AG09309 (cell line): Measurements from ENCODE around the gene AHCTF1.

Experiments
- DNase-seq: peaks from one replicate; pipeline ENCODE4 v3.0.0-alpha.2; 2010; ENCODE audit warnings: low read depth
- H3K4me3 ChIP-seq: 2 replicates; pipeline ENCODE4 v1.5.1; 2011; ENCODE audit warnings: mild to moderate bottlenecking, low read depth, low read length, moderate library complexity; ENCODE audit not compliant: control insufficient read depth
- TF ChIP-seq, protein P1 (sequence below): IDR thresholded peaks from 2 replicates; pipeline ENCODE4 v1.5.1; 2011; ENCODE audit warnings: mild to moderate bottlenecking, low read depth, low read length, inconsistent platforms; ENCODE audit not compliant: insufficient read depth, control insufficient read depth; ENCODE audit errors: missing control alignments

Gene AHCTF1

DNA sequence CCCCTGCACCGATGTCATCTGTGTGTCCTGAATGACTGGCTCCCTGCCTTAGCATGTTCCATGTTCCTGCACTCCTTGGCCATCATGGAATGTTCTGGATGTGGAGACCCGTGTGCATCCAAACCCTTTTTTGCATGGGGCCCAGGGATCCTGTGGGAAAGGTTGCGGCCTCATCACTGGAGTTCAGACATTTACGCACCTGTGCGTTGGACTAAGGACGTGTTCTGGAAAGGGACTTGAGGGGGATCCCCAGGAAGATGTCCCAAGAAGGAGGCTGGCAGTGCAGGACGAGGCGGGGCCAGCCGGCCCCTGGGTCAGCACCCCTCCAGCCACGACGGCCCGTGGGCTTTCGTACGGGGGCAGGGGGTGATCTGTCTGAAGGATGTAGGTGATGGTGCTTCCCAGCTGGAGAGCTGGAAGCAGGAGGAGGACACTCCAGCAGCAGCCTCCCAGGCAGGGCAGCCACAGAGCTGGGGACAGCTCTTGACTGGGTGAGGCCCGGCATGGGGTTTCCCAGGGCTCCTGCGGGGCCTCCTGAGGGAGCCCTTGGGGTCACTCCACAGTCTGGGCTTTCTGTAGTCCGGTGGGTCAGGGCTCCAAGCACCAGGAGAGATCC is 140.3 kb downstream of the AHCTF1 start:
- DNase-seq, result no peak
- TF ChIP-seq, protein P1, sequence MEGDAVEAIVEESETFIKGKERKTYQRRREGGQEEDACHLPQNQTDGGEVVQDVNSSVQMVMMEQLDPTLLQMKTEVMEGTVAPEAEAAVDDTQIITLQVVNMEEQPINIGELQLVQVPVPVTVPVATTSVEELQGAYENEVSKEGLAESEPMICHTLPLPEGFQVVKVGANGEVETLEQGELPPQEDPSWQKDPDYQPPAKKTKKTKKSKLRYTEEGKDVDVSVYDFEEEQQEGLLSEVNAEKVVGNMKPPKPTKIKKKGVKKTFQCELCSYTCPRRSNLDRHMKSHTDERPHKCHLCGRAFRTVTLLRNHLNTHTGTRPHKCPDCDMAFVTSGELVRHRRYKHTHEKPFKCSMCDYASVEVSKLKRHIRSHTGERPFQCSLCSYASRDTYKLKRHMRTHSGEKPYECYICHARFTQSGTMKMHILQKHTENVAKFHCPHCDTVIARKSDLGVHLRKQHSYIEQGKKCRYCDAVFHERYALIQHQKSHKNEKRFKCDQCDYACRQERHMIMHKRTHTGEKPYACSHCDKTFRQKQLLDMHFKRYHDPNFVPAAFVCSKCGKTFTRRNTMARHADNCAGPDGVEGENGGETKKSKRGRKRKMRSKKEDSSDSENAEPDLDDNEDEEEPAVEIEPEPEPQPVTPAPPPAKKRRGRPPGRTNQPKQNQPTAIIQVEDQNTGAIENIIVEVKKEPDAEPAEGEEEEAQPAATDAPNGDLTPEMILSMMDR, result no peak
- H3K4me3 ChIP-seq, result no peak overlapping the region

DNA sequence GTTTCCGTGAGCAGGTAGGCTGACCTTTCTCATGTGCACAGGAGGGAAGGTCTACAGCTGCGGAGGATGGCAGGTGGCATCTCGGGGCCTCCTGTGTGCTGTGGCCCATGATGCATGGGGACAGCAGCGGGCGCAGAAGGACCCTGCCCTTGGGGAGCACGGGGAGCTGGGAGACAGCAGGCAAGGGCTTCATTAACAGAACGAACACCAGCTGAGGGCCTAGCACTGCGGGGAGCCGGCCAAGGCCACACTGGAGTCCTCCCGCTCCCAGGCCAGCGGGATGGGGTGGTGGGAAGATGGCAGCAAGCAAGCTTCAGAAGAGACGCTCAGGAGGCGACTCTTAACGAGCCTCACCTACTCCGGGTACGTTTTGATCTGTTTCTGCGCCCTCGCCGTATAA is 140.9 kb downstream of the AHCTF1 start:
- no peak overlapping the region for H3K4me3 ChIP-seq
- TF ChIP-seq, protein P1, result no peak
- DNase-seq, result no peak

DNA sequence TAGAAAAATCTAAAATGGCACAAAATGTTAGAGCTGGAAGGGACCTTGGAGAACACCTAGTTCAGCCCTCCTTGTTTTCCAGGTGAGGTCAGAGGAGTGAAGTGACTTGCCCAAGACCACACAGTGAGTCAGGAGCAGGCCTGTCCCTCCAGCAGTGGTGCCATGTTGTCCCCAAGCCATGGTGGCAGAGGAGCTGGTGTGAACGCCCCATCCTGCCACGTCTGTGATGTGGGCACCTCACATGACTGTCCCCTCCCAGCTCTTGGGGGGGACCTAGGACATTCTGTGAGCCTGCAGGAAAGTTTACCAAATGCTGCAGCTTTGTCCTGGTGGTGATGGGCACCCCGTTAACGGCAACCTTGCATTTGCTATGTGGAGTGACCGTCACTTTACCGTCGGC is 141.4 kb downstream of the AHCTF1 start:
- TF ChIP-seq, protein P1, result no peak
- DNase-seq, result no peak
- no peak overlapping the region for H3K4me3 ChIP-seq

- no peak for DNase-seq
- TF ChIP-seq, protein P1, result no peak
- no peak overlapping the region for H3K4me3 ChIP-seq
These were observed 142.1 kb downstream of the AHCTF1 start for GRCh38 chr1:246789454-246790339.
